Adrenal gland (tissue), 12 donors: ENCODE measurements around the gene ANKRD18A. TPM values are rescaled to one million over a fixed set of nuclear protein-coding genes. Genes with fewer than 3 reads are reported as not detected.
"Not testable (repeated sequence)": the region's sequence is repeated elsewhere in the genome, so short reads cannot be mapped to it uniquely, and the experiment has no call there.

ENCODE experiments used
- DNase-seq, 7 donors: peaks; one replicate each; pipeline ENCODE4 v3.0.0-alpha.2; 2019 to 2020
- H3K27ac ChIP-seq, 5 donors: fragments of 200-600 bp; sonication (generic) in 4 of 5; 1 replicate in 3 of 5; 2 replicates in 2 of 5; pipeline versions ENCODE4 v1.5.1 to v1.8.0; 2016 to 2020; ENCODE audit warnings: mild to moderate bottlenecking in 1 of 5
- H3K27me3 ChIP-seq: fragments of 200-600 bp; 2 replicates; pipeline ENCODE4 v1.8.0; 2021
- H3K36me3 ChIP-seq, 2 donors: fragments of 200-600 bp; replicated peaks in 1 of 2; 1 replicate in 1 of 2; 2 replicates in 1 of 2; pipeline versions ENCODE4 v1.5.1 to v1.8.0; 2018 to 2022
- H3K4me1 ChIP-seq, 2 donors: fragments of 200-600 bp; replicated peaks in 1 of 2; 1 replicate in 1 of 2; 2 replicates in 1 of 2; pipeline versions ENCODE4 v1.5.1 to v1.8.0; 2018 to 2021
- H3K4me3 ChIP-seq, 4 donors: fragments of 200-600 bp; sonication (generic) in 3 of 4; one replicate each; pipeline ENCODE4 v1.5.1; 2016 to 2018
- H3K9me3 ChIP-seq, 3 donors: fragments of 200-600 bp; sonication (generic) in 1 of 3; replicated peaks in 1 of 3; 1 replicate in 2 of 3; 2 replicates in 1 of 3; pipeline versions ENCODE4 v1.5.1 to v1.8.0; 2016 to 2021
- POLR2A ChIP-seq, 2 donors: fragments of 450-650 bp; IDR thresholded peaks; one replicate each; pipeline ENCODE4 v1.6.1; 2017; ENCODE audit warnings: antibody characterized with exemption in 2 of 2, mild to moderate bottlenecking in 2 of 2, moderate library complexity in 1 of 2
- WGBS, 4 donors: extraction: QIAGEN DNeasy Blood & Tissue Kit in 2 of 4; methylation state at CpG; one replicate each; pipeline versions ENCODE4 v1.1.5 to v1.1.7; 2013 to 2017; 5-methylcytosine and 5-hydroxymethylcytosine counted together
- intact Hi-C, 2 donors: fragments of 100-400 bp; cut with DNase I; formaldehyde crosslinking; loops; one replicate each; pipeline versions ENCODE4 v1.14.1 to v1.15.0; 2022 to 2023
- polyA plus RNA-seq, 3 donors: library from polyadenylated mRNA; stranded (reverse); fragments of 200-250 nt in 2 of 3; fragments of 350-450 nt in 1 of 3; fragmentation: Illumina TruSeq in 1 of 3; extraction: RNeasy Lipid Tissue Mini Kit (QIAGEN cat#74804) in 1 of 3; gene quantifications; one replicate each; pipeline ENCODE4 v1.2.3, GENCODE V29; 2013 to 2014
- total RNA-seq, 9 donors: library from RNA; depleted of rRNA in 4 of 9; stranded (reverse); fragments of >200 nt in 4 of 9; fragments of 120-200 nt in 1 of 9; fragmentation: NEBNext Ultra II Directional in 1 of 9; extraction: Animal tissue kit (Norgen Biotek cat#: 25700) in 1 of 9; gene quantifications; one replicate each; pipeline versions ENCODE4 v1.1.0 to v1.2.4, GENCODE V29; 2013 to 2023
- TF ChIP-seq, protein P1 (sequence below), 6 experiments: fragments of 450-650 bp in 4 of 6; fragments of 200-600 bp in 2 of 6; sonication (generic) in 1 of 6; IDR thresholded peaks; 1 replicate in 5 of 6; 2 replicates in 1 of 6; pipeline versions ENCODE4 v1.5.1 to v1.8.0; 2016 to 2021; ENCODE audit warnings: antibody characterized with exemption in 6 of 6, mild to moderate bottlenecking in 2 of 6, moderate library complexity in 1 of 6
- donor health status: healthy with polysubstance abuse.
- donor health status: Bipolar disorder and iron deficiency.
- donor health status: DM: yes; HTN: yes; CAD: no.
- donor health status: DM: no; HTN: no; CAD: no.
- donor health status: DM: no; HTN: no; CAD: no.
- donor health status: DM: yes; HTN: yes; CAD: no.

Gene ANKRD18A
- total and polyA plus RNA-seq, 12 donors = 0.07 to 0.56 (median 0.15) TPM; not detected in 4

DNA sequence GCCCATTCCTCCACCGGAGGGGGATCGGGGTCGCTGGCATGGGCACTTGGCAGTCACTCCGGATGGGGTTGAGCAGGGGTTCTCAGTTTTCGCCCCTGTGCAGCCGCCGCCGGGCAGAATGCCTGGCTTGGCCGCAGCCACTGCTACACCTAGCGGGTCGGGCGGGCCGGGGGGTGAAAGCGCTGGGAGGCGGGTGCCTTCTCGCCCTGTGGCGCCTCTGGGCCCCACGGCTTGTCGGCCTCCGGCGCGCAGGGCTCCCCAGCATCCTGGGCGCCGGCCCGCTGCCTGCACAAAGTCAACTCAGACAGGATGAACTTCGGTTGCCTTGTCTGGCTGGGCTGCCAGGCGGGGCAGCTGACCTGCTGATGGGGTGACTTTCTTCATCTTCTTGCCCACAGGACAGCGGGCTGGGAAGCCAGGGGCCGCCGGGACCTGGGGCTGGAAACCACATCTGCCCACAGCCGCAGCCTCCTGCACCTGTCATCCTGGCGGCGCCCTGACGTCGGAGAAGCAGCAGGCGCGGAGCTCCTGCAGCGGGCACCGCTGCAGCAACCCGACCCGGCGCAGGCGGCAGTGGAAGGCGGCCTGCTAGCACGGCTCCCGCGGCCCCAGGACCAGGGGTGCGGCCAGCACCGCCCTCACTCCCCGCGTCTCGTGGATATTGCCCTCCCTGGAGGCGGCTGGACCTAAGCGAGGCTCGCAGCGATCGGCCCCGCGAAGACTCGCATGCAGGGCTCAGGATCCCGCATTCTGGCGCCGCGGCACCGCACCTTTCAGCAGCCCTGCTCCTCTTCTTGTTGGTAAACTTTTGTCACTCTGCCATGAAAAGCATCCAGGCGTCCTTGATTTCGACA is 1.3 kb upstream of the ANKRD18A start:
- Histone ChIP-seq H3K27me3 (peaks cover 57% of the 10 kb centered on the region), H3K9me3 (no peaks in the 10 kb centered on the region), H3K36me3 (no peaks in the 10 kb centered on the region), H3K4me3 (peak overlapping the region in 1 of 4 donors; percentile 44), H3K27ac (no peak overlapping the region), H3K4me1 (peaks cover 3 to 18% of the 10 kb centered on the region in 2 donors)
- intact Hi-C loops = no loop called here
- WGBS, 4 donors = 0 to 2% (median 1%) methylated on average over 26 to 67 of the region's 67 CpGs
- peak in 4 of 7 donors; percentile 7 to 21 (median 14) for DNase-seq
- TF ChIP-seq, protein P1, sequence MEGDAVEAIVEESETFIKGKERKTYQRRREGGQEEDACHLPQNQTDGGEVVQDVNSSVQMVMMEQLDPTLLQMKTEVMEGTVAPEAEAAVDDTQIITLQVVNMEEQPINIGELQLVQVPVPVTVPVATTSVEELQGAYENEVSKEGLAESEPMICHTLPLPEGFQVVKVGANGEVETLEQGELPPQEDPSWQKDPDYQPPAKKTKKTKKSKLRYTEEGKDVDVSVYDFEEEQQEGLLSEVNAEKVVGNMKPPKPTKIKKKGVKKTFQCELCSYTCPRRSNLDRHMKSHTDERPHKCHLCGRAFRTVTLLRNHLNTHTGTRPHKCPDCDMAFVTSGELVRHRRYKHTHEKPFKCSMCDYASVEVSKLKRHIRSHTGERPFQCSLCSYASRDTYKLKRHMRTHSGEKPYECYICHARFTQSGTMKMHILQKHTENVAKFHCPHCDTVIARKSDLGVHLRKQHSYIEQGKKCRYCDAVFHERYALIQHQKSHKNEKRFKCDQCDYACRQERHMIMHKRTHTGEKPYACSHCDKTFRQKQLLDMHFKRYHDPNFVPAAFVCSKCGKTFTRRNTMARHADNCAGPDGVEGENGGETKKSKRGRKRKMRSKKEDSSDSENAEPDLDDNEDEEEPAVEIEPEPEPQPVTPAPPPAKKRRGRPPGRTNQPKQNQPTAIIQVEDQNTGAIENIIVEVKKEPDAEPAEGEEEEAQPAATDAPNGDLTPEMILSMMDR (IDR thresholded peaks at IDR 0.05) = no peak
- TF ChIP-seq POLR2A (IDR thresholded peaks at IDR 0.05) = no peak

DNA sequence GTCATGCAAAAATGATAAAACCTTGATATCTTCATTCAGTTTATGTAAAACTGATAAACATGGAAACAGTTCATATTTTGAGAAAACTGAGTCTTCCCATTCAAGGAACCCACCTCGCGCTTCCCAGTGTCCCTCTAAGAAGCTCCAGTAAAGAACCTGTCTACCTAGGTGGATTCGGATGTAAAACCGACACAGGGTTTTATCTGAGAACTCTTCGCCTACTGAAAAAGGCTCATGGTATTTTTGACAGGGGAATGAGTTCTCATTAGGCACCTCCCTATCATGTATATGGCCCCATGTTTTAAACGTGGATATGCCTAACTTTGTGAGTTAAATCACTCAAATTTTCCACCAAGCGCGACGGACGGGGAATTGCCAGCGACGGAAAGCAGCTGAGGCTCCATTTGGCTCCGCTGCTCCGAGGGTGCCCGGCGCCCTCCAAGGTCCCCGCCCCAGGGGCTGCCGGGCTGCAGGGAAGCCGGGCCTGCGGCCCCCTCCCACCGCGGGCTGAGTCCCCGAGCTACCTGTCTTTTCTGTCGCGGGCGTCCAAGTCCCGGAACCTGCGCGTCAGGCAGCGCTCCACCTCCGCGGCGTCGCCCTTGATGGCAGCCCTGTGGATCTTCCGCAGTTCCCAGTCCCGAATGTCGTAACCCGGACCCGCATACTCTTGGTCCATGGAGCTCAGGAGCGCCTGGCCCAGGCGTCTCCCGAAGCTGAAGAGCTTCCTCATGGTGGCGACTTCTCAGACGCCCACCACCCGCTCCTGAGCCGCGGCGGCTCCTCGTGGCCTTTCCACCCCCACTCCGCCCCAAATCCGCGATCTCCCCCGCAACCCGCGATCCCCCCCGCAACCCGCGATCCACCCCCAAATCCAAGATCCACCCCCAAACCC is 594 bp downstream of the ANKRD18A start:
- no peak for DNase-seq
- 3 to 19% (median 4%) methylated on average over 8 to 58 of the region's 58 CpGs for WGBS, 4 donors
- Histone ChIP-seq H3K4me3 (peak overlapping the region in 1 of 4 donors; percentile 44), H3K36me3 (no peaks in the 10 kb centered on the region), H3K27ac (no peak overlapping the region), H3K9me3 (no peaks in the 10 kb centered on the region), H3K27me3 (peaks cover 57% of the 10 kb centered on the region), H3K4me1 (peaks cover 3 to 18% of the 10 kb centered on the region in 2 donors)
- no peak for TF ChIP-seq POLR2A (IDR thresholded peaks at IDR 0.05)
- TF ChIP-seq, protein P1 (IDR thresholded peaks at IDR 0.05) = no peak
- intact Hi-C loops = no loop called here

DNA sequence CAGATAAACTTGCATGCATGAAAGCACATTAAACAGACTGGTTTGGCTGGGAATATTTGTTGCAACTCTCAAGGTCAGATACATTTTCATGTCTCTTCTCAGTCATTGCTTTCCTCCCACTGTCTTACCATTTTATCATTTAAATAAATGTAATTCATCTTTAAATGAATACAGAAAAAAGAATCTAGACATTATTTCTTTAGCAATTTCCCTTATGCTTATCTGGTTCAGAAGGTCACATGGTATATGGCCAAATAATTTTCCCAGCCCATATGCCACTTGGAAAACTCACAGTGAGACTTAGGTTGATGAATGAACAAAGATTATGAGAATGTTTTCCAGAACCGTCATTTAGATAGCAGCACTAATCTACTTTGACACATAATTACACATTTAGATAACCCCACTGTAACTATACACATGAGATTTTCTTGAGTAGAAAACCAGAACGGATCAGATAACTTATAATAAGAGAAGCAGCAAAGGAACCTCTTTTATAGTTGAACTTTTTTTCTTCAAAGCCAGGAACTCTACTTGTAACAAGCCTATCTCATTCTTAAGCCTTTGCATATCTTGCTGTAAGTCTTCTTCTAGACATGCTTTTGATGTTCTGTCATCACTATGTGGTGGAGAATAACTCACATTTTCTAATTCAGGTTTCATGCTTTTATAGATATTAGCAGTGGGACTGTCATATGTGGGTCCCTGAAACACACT is 22.2 kb downstream of the ANKRD18A start:
- not testable (repeated sequence) for H3K9me3 ChIP-seq, DNase-seq

DNA sequence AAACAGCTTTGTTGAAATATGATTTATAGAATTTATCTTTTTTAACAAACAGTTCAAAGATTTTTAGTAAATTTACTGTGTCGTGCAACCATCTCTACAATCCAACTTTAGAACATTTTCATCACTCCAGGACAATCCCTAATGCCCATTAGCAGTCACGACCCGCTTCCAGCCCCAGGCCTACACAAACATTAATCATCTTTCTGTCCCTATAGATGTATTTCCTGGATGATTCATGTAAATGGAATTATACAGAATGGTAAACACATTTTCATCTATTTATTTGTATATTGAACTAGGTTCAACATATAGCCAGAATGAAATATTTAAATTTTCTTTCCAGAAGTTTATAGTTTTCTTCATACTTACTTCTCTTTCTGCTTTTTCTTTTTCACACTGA is 25.3 kb downstream of the ANKRD18A start:
- H3K36me3 ChIP-seq, intact Hi-C loops, H3K4me3 ChIP-seq, H3K27me3 ChIP-seq, H3K27ac ChIP-seq, H3K9me3 ChIP-seq, DNase-seq, H3K4me1 ChIP-seq: not testable (repeated sequence)
- WGBS, 4 donors = 81 to 87% (median 82%) methylated on average over 3 of the region's 3 CpGs

More for the DNA sequence above, 22.2 kb downstream of the ANKRD18A start:
- H3K27ac ChIP-seq, H3K4me3 ChIP-seq, H3K36me3 ChIP-seq, H3K4me1 ChIP-seq, intact Hi-C loops, H3K27me3 ChIP-seq: not testable (repeated sequence)
- WGBS, 4 donors = 28 to 53% (median 35%) methylated on average over 2 of the region's 2 CpGs

DNA sequence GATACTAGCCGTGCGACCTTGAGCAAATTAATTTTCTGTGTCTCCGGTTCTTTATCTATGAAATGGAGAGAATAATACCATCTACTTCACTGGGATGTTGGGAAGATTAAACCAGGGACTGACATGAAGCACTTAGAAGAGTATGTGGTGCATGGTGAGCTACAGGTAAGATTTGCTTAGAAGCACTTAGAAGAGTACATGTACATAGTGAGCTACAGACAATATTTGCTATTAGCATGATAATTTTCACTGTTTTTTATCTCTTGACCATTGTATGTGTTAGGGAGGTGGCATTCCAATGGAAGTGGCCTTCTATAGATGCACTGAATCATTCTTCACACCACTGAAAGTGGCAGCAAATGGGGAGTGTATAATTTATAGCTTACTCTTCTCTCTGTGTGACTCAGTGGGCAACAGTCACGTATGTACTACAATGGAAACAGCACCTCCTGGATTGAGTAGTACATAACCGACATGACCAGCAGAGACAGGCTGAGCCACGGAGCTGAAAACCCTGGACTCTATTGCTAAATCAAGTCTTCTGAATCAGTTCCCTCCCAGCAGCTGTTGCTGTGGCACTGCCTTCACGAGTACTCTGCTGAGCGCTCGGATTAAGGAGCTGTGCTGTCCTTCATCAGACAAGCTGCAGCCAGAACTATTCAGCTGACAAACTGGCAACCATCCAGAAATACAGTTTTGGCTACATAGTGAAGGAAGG is 28.9 kb downstream of the ANKRD18A start:
- 13 to 33% (median 27%) methylated on average over 6 to 9 of the region's 9 CpGs for WGBS, 4 donors
- intact Hi-C loops, H3K4me1 ChIP-seq, H3K27ac ChIP-seq, H3K9me3 ChIP-seq, H3K4me3 ChIP-seq, H3K27me3 ChIP-seq, H3K36me3 ChIP-seq: not testable (repeated sequence)
- DNase-seq = peak in 2 of 7 donors; percentile 22 to 32

DNA sequence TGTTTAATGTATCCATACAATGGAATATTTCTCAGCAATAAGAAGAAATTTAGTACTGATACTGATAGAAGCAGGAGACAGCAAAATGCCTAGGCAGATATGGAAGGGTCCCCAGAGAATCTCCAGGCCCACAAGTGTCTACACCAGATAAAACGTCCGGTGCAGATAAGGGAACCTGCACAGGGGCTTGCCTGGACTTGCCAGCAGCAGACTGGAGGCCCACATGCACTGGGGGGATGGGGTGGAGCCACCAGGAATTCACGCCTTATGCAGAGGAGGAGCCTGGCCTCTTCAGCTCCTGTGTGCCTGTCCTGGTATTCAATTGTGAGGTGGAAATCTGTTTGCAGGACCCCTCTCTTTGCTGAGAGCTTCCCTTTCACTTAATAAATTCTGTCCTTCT is 36.6 kb downstream of the ANKRD18A start:
- H3K36me3 ChIP-seq, H3K4me1 ChIP-seq, H3K27me3 ChIP-seq, H3K4me3 ChIP-seq, DNase-seq, H3K9me3 ChIP-seq, intact Hi-C loops, H3K27ac ChIP-seq: not testable (repeated sequence)
- 55 to 72% (median 60%) methylated on average over 2 to 3 of the region's 3 CpGs for WGBS, 4 donors

DNA sequence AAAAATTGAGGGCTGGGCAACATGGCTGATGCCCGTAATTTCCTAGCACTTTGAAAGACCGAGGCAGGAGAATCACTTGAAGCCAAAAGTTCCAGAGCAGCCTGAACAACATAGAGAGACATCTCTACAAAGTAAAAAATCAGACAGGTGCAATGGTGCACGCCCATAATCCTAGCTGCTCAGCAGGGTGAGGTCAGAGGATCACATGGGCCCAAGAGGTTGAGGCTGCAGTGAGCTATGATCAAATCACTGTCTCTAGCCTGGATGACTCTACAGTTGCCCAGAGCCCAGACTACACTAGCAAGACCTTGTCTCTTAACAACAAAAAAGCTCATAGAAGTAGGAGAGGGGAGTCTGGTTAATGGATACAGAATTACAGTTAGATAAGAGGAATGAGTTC is 40.3 kb downstream of the ANKRD18A start:
- H3K4me3 ChIP-seq, H3K4me1 ChIP-seq, H3K9me3 ChIP-seq, H3K27me3 ChIP-seq, H3K27ac ChIP-seq, DNase-seq, H3K36me3 ChIP-seq, intact Hi-C loops: not testable (repeated sequence)
- 77 to 86% (median 82%) methylated on average over 3 of the region's 3 CpGs for WGBS, 4 donors

DNA sequence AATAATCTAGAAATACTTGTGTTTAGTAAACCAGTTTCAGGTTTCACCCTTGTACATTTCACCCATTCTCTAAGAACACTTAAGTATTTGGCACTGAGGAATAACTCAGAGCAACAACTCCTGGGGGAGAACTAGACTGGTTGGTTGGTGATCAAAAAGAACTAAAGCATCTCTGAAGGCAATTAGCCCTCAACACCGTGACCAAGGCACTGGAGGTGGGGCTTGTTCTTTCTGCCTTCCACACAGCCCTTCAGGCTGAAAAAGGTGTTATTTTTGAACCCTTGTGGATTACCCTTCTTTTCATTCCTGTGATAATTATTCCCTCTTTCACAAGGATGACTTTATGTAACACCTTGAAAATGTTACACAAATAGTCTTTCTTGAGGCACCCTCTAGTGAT is 44.2 kb downstream of the ANKRD18A start:
- H3K4me3 ChIP-seq, H3K27ac ChIP-seq, intact Hi-C loops, H3K36me3 ChIP-seq, DNase-seq, H3K27me3 ChIP-seq, H3K4me1 ChIP-seq, H3K9me3 ChIP-seq: not testable (repeated sequence)
- 36 to 52% (median 40%) methylated on average over 1 of the region's 1 CpG for WGBS, 4 donors
